Measurements from ENCODE around the gene GALNT9.
"Not testable (repeated sequence)": the region's sequence is repeated elsewhere in the genome, so short reads cannot be mapped to it uniquely, and the experiment has no call there.

Gene GALNT9

GRCh38 chr12:132196873-132197390 is 132.5 kb downstream of the GALNT9 start:
- DNase-seq (ENCODE audit: low read depth): no peak

- no peak for DNase-seq (ENCODE audit: low read depth)
These were observed 133.1 kb downstream of the GALNT9 start for GRCh38 chr12:132196038-132196872.

GRCh38 chr12:132195242-132195641 is 134.1 kb downstream of the GALNT9 start:
- not testable (repeated sequence) for DNase-seq (ENCODE audit: low read depth)

GRCh38 chr12:132194556-132194955 is 134.8 kb downstream of the GALNT9 start:
- no peak for DNase-seq (ENCODE audit: low read depth)

- DNase-seq (ENCODE audit: low read depth): no peak
These were observed 135.3 kb downstream of the GALNT9 start for GRCh38 chr12:132194056-132194455.

GRCh38 chr12:132191715-132192553 is 137.5 kb downstream of the GALNT9 start:
- no peak for DNase-seq (ENCODE audit: low read depth)

- DNase-seq (ENCODE audit: low read depth): no peak
These were observed 138.4 kb downstream of the GALNT9 start for GRCh38 chr12:132190834-132191500.

- no peak for DNase-seq (ENCODE audit: low read depth)
These were observed 139.2 kb downstream of the GALNT9 start for GRCh38 chr12:132190012-132190755.

- peak; percentile 90 for DNase-seq (ENCODE audit: low read depth)
These were observed 139.9 kb downstream of the GALNT9 start for GRCh38 chr12:132189378-132190011.

GRCh38 chr12:132188916-132189325 is 140.5 kb downstream of the GALNT9 start:
- DNase-seq (ENCODE audit: low read depth): no peak

GRCh38 chr12:132188451-132188901 is 140.9 kb downstream of the GALNT9 start:
- DNase-seq (ENCODE audit: low read depth): no peak

GRCh38 chr12:132187646-132188450 is 141.5 kb downstream of the GALNT9 start:
- no peak for DNase-seq (ENCODE audit: low read depth)

- DNase-seq (ENCODE audit: low read depth): no peak
These were observed 142.3 kb downstream of the GALNT9 start for GRCh38 chr12:132186857-132187620.

GRCh38 chr12:132186208-132186856 is 143.1 kb downstream of the GALNT9 start:
- no peak for DNase-seq (ENCODE audit: low read depth)

GRCh38 chr12:132185705-132186104 is 143.7 kb downstream of the GALNT9 start:
- DNase-seq (ENCODE audit: low read depth): no peak

GRCh38 chr12:132182711-132183365 is 146.6 kb downstream of the GALNT9 start:
- DNase-seq (ENCODE audit: low read depth): no peak

GRCh38 chr12:132182206-132182710 is 147.1 kb downstream of the GALNT9 start:
- DNase-seq (ENCODE audit: low read depth): no peak
